H9 (cell line): ENCODE measurements around the gene ANKFY1. TPM values are rescaled to one million over a fixed set of nuclear protein-coding genes. Genes with fewer than 3 reads are reported as not detected.

ENCODE experiments used
- DNase-seq: peaks from one replicate; pipeline ENCODE4 v3.0.0-alpha.2; 2017
- H2AFZ ChIP-seq: one replicate; pipeline ENCODE4 v1.6.1; 2013; ENCODE audit warnings: mild to moderate bottlenecking, low read length, control low read depth, moderate library complexity
- H2AK5ac ChIP-seq: 2 replicates; pipeline ENCODE4 v1.6.1; 2013; ENCODE audit warnings: low read length, control low read depth, mixed read lengths; ENCODE audit not compliant: insufficient read length
- H2BK120ac ChIP-seq: one replicate; pipeline ENCODE4 v1.6.1; 2013; ENCODE audit warnings: low read depth, mild to moderate bottlenecking, low read length, control low read depth, inconsistent platforms; ENCODE audit not compliant: poor library complexity, severe bottlenecking
- H2BK12ac ChIP-seq: 2 replicates; pipeline ENCODE4 v1.6.1; 2013; ENCODE audit warnings: low read length, control low read depth, mixed read lengths, low read depth; ENCODE audit not compliant: insufficient read length
- H2BK15ac ChIP-seq: 2 replicates; pipeline ENCODE4 v1.6.1; 2013; ENCODE audit warnings: low read depth, low read length, control low read depth
- H2BK20ac ChIP-seq: one replicate; pipeline ENCODE4 v1.6.1; 2013; ENCODE audit warnings: low read depth, mild to moderate bottlenecking, low read length, control low read depth, inconsistent platforms; ENCODE audit not compliant: poor library complexity, severe bottlenecking
- H2BK5ac ChIP-seq: 2 replicates; pipeline ENCODE4 v1.6.1; 2013; ENCODE audit warnings: low read length, control low read depth, mixed read lengths; ENCODE audit not compliant: insufficient read length
- H3K14ac ChIP-seq: 2 replicates; pipeline ENCODE4 v1.6.1; 2013; ENCODE audit warnings: low read length, control low read depth; ENCODE audit not compliant: insufficient read depth
- H3K18ac ChIP-seq: 2 replicates; pipeline ENCODE4 v1.6.1; 2013; ENCODE audit warnings: low read depth, mild to moderate bottlenecking, mixed read lengths, low read length, control low read depth; ENCODE audit not compliant: insufficient read length
- H3K23ac ChIP-seq: 2 replicates; pipeline ENCODE4 v1.6.1; 2013; ENCODE audit warnings: low read length, control low read depth, mixed read lengths, low read depth; ENCODE audit not compliant: insufficient read length
- H3K23me2 ChIP-seq: 2 replicates; pipeline ENCODE4 v1.6.1; 2013; ENCODE audit warnings: low read depth, mild to moderate bottlenecking, mixed read lengths, low read length, control low read depth; ENCODE audit not compliant: insufficient read length, poor library complexity, severe bottlenecking
- H3K27ac ChIP-seq: 2 replicates; pipeline ENCODE4 v1.5.1; 2013; ENCODE audit warnings: low read length, control low read depth, mixed read lengths, low read depth; ENCODE audit not compliant: insufficient read length
- H3K27me3 ChIP-seq: 2 replicates; pipeline ENCODE4 v1.6.1; 2013; ENCODE audit warnings: low read length, control low read depth, inconsistent platforms; ENCODE audit not compliant: insufficient read depth
- H3K4ac ChIP-seq: 2 replicates; pipeline ENCODE4 v1.6.1; 2013; ENCODE audit warnings: low read depth, mild to moderate bottlenecking, control low read depth, inconsistent platforms, low read length, moderate library complexity
- H3K4me1 ChIP-seq: 2 replicates; pipeline ENCODE4 v1.6.1; 2013; ENCODE audit warnings: low read length, control low read depth, inconsistent platforms; ENCODE audit not compliant: insufficient read depth
- H3K4me2 ChIP-seq: 2 replicates; pipeline ENCODE4 v1.6.1; 2013; ENCODE audit warnings: low read length, control low read depth, mixed read lengths; ENCODE audit not compliant: insufficient read length, insufficient read depth
- H3K56ac ChIP-seq: 2 replicates; pipeline ENCODE4 v1.6.1; 2013; ENCODE audit warnings: low read depth, mild to moderate bottlenecking, mixed read lengths, low read length, control low read depth; ENCODE audit not compliant: insufficient read length
- H3K79me1 ChIP-seq: 2 replicates; pipeline ENCODE4 v1.6.1; 2013; ENCODE audit warnings: low read depth, mild to moderate bottlenecking, moderate library complexity, low read length, control low read depth, inconsistent platforms; ENCODE audit not compliant: insufficient read depth, poor library complexity, severe bottlenecking
- H3K79me2 ChIP-seq: 2 replicates; pipeline ENCODE4 v1.6.1; 2013; ENCODE audit warnings: low read length, control low read depth, inconsistent platforms; ENCODE audit not compliant: insufficient read depth
- H3K9ac ChIP-seq: 2 replicates; pipeline ENCODE4 v1.6.1; 2013; ENCODE audit warnings: low read length, control low read depth, mixed read lengths; ENCODE audit not compliant: insufficient read length; ENCODE audit errors: extremely low read depth
- H3K9me3 ChIP-seq: one replicate; pipeline ENCODE4 v1.6.1; 2013; ENCODE audit warnings: low read depth, low read length, inconsistent platforms; ENCODE audit not compliant: control insufficient read depth
- H3T11ph ChIP-seq: one replicate; pipeline ENCODE4 v1.6.1; 2013; ENCODE audit warnings: mild to moderate bottlenecking, low read length, control low read depth, inconsistent platforms
- H4K20me1 ChIP-seq: one replicate; pipeline ENCODE4 v1.6.1; 2013; ENCODE audit not compliant: control insufficient read depth, insufficient read length, insufficient read depth
- H4K5ac ChIP-seq: 2 replicates; pipeline ENCODE4 v1.6.1; 2013; ENCODE audit warnings: low read depth, mild to moderate bottlenecking, mixed read lengths, low read length, control low read depth; ENCODE audit not compliant: insufficient read length
- H4K8ac ChIP-seq: replicated peaks from 2 replicates; pipeline ENCODE4 v1.6.1; 2013; ENCODE audit warnings: low read length, control low read depth, mixed read lengths, low read depth; ENCODE audit not compliant: insufficient read length
- H4K91ac ChIP-seq: 2 replicates; pipeline ENCODE4 v1.6.1; 2013; ENCODE audit warnings: low read depth, mild to moderate bottlenecking, moderate library complexity, mixed read lengths, low read length, control low read depth; ENCODE audit not compliant: insufficient read length
- H3K27ac Mint-ChIP-seq, 3 experiments: 2 replicates in 2 of 3; 3 replicates in 1 of 3; pipeline ENCODE4 v1.8.0; 2020 to 2021; ENCODE audit warnings: mixed read lengths in 3 of 3, mild to moderate bottlenecking in 1 of 3, moderate library complexity in 1 of 3
- H3K27me3 Mint-ChIP-seq: 2 replicates; pipeline ENCODE4 v1.8.0; 2021; ENCODE audit warnings: low read depth, mild to moderate bottlenecking, moderate library complexity, mixed read lengths
- H3K36me3 Mint-ChIP-seq, 3 experiments: 2 replicates in 2 of 3; 3 replicates in 1 of 3; pipeline ENCODE4 v1.8.0; 2020 to 2021; ENCODE audit warnings: low read depth in 3 of 3, mixed read lengths in 3 of 3; ENCODE audit not compliant: insufficient read depth in 1 of 3
- H3K4me1 Mint-ChIP-seq, 2 experiments: 2 replicates each; pipeline ENCODE4 v1.8.0; 2020; ENCODE audit warnings: mixed read lengths in 2 of 2
- H3K4me3 Mint-ChIP-seq, 2 experiments: 2 replicates in 1 of 2; 3 replicates in 1 of 2; pipeline ENCODE4 v1.8.0; 2020 to 2021; ENCODE audit warnings: mild to moderate bottlenecking in 2 of 2, mixed read lengths in 2 of 2, moderate library complexity in 1 of 2
- H3K9me3 Mint-ChIP-seq, 2 experiments: 2 replicates in 1 of 2; 3 replicates in 1 of 2; pipeline ENCODE4 v1.8.0; 2020; ENCODE audit warnings: mild to moderate bottlenecking in 2 of 2, mixed read lengths in 2 of 2, moderate library complexity in 1 of 2
- CTCF ChIP-seq: fragments of 200-600 bp; sonication (generic); conservative IDR thresholded peaks from 3 replicates; pipeline ENCODE4 v1.8.0; 2021; ENCODE audit warnings: antibody characterized with exemption, mild to moderate bottlenecking
- WGBS: extraction: QIAGEN DNeasy Blood & Tissue Kit; methylation state at CpG from one replicate; pipeline ENCODE4 v1.1.7; 2013; ENCODE audit warnings: missing lambda C conversion rate, low lambda C conversion rate, mixed read lengths; ENCODE audit not compliant: insufficient read length; ENCODE audit errors: extremely low coverage; 5-methylcytosine and 5-hydroxymethylcytosine counted together
- total RNA-seq: library from RNA; stranded (reverse); gene quantifications from 2 replicates; pipeline ENCODE4 v1.2.1, GENCODE V29; 2021

The ANKFY1 gene
- total RNA-seq, 1 experiment from 2014 or later: 51.9 TPM

- Histone ChIP-seq H4K91ac (no peak overlapping the region), H2BK5ac (no peak overlapping the region), H4K20me1 (no peaks in the 10 kb centered on the region), H3K56ac (no peak overlapping the region), H3K4me2 (no peak overlapping the region), H3K23me2 (no peaks in the 10 kb centered on the region), H3K9me3 (no peaks in the 10 kb centered on the region), H3K4me1 (no peaks in the 10 kb centered on the region), H2AFZ (no peak overlapping the region), H3K27ac (no peak overlapping the region), H3K18ac (no peak overlapping the region), H3K79me1 (no peaks in the 10 kb centered on the region), H2BK120ac (no peak overlapping the region), H2AK5ac (no peak overlapping the region), H3K4ac (no peak overlapping the region), H3K14ac (no peak overlapping the region), H4K8ac (no peak overlapping the region), H2BK12ac (no peak overlapping the region), H3T11ph (no peak overlapping the region), H3K9ac (no peak overlapping the region), H3K79me2 (no peaks in the 10 kb centered on the region), H2BK15ac (no peak overlapping the region), H3K27me3 (no peaks in the 10 kb centered on the region), H4K5ac (no peak overlapping the region), H2BK20ac (no peak overlapping the region), H3K23ac (no peak overlapping the region)
- Mint-ChIP-seq H3K9me3 (no peaks in the 10 kb centered on the region), H3K27ac (peak overlapping the region in 1 of 3 experiments; percentile 34; a peak in 1 of 7 replicates), H3K27me3 (no peaks in the 10 kb centered on the region), H3K4me3 (no peak overlapping the region), H3K4me1 (no peaks in the 10 kb centered on the region), H3K36me3 (peaks cover 30 to 71% (median 60%) of the 10 kb centered on the region in 3 experiments)
- no peak for TF ChIP-seq CTCF
- no CpG with 5 or more reads among the region's 4 CpGs for WGBS
- peak; percentile 2 for DNase-seq
These were observed 57.9 kb downstream of the ANKFY1 start for GRCh38 chr17:4205917-4206316.
